A549 (cell line): ENCODE measurements around the gene ARSK. TPM values are rescaled to one million over a fixed set of nuclear protein-coding genes. Genes with fewer than 3 reads are reported as not detected.

Source experiments
- ATAC-seq, 2 experiments: fragments of 200-7000 bp in 1 of 2; fragments of >200 bp in 1 of 2; cut with Nextera tagmentation in 1 of 2; cut with Tn5 transposase in 1 of 2; 3 replicates each; pipeline versions ENCODE4 v1.8.0 to v1.9.1; 2018 to 2020; ENCODE audit warnings: mild to moderate bottlenecking in 1 of 2, moderate library complexity in 1 of 2
- CTCF ChIA-PET: fragments of 300-600 bp; sonication (Branson Sonifier 250); formaldehyde crosslinking; extraction: SDS; loops from one replicate; lab custom pipeline; 2021; ENCODE audit warnings: antibody characterized with exemption, inconsistent platforms; lab: Yijun Ruan, JAX
- POLR2A ChIA-PET: fragments of 350-600 bp; formaldehyde crosslinking; extraction: SDS; loops from one replicate; lab custom pipeline; 2021; ENCODE audit warnings: antibody characterized with exemption, inconsistent platforms; lab: Yijun Ruan, JAX
- DNase-seq, 2 experiments: peaks; one replicate each; pipeline versions ENCODE4 v3.0.0 to v3.0.0-alpha.2; 2011 to 2016; ENCODE audit warnings: low read depth in 1 of 2, low spot score in 1 of 2
- FAIRE-seq: peaks from 2 replicates; lab custom pipeline; 2011; peaks lifted over from hg19 to GRCh38; lab: Jason Lieb, UNC
- H3K27ac ChIP-seq, 2 experiments: fragments of >200 bp; sonication (Bioruptor Twin); formaldehyde crosslinking; 3 replicates each; pipeline ENCODE4 v1.5.1; 2016 to 2017
- H3K4me1 ChIP-seq: fragments of >200 bp; sonication (Bioruptor Twin); formaldehyde crosslinking; 3 replicates; pipeline ENCODE4 v1.6.1; 2016
- H3K4me2 ChIP-seq: fragments of >200 bp; sonication (Bioruptor Twin); formaldehyde crosslinking; 3 replicates; pipeline ENCODE4 v1.6.1; 2016
- H3K4me3 ChIP-seq: fragments of >200 bp; sonication (Bioruptor Twin); formaldehyde crosslinking; 3 replicates; pipeline ENCODE4 v1.5.1; 2016
- H3K9me3 ChIP-seq: fragments of >200 bp; sonication (Bioruptor Twin); formaldehyde crosslinking; 3 replicates; pipeline ENCODE4 v1.6.1; 2016
- ESRRA ChIP-seq: fragments of 150-350 bp; IDR thresholded peaks from 2 replicates; pipeline ENCODE4 v1.6.1; 2014; ENCODE audit warnings: mild to moderate bottlenecking, low read length, borderline replicate concordance
- FOSL2 ChIP-seq, 2 experiments: fragments of 450-650 bp in 1 of 2; fragments of >200 bp in 1 of 2; sonication (Bioruptor Twin) in 1 of 2; formaldehyde crosslinking; IDR thresholded peaks; 2 replicates each; pipeline versions ENCODE4 v1.5.0 to v1.6.1; 2016 to 2020; ENCODE audit warnings: mild to moderate bottlenecking in 1 of 2, moderate library complexity in 1 of 2
- POLR2AphosphoS2 ChIP-seq: conservative IDR thresholded peaks from 2 replicates; pipeline ENCODE4 v1.6.1; 2012; ENCODE audit warnings: low read length, improper control_type of control experiment, inconsistent platforms
- RAD21 ChIP-seq, 2 experiments: fragments of >200 bp in 1 of 2; sonication (Bioruptor Twin) in 1 of 2; formaldehyde crosslinking in 1 of 2; IDR thresholded peaks in 1 of 2; conservative IDR thresholded peaks in 1 of 2; 2 replicates in 1 of 2; 3 replicates in 1 of 2; pipeline ENCODE4 v1.6.1; 2012 to 2018; ENCODE audit warnings: inconsistent platforms in 1 of 2
- RARB ChIP-seq: fragments of 250-450 bp; sonication (Bioruptor Pico); IDR thresholded peaks from 2 replicates; pipeline ENCODE4 v1.8.0; 2021; ENCODE audit warnings: mild to moderate bottlenecking, moderate library complexity
- RFX5 ChIP-seq: fragments of 450-650 bp; IDR thresholded peaks from 2 replicates; pipeline ENCODE4 v1.7.1; 2014; ENCODE audit warnings: antibody characterized with exemption, mild to moderate bottlenecking, moderate library complexity
- WGBS: methylation state at CpG from one replicate; pipeline ENCODE4 v1.1.6; 2017; ENCODE audit errors: missing lambda C conversion rate; 5-methylcytosine and 5-hydroxymethylcytosine counted together
- polyA plus RNA-seq, 4 experiments: library from polyadenylated mRNA; depleted of rRNA in 3 of 4; stranded (reverse); fragments of >200 nt; fragmentation: RNase III in 1 of 4; extraction: RNeasy Plus Mini Kit Qiagen cat#74134 plus additional on column Dnase treatment in 1 of 4; gene quantifications; 2 replicates in 3 of 4; 3 replicates in 1 of 4; pipeline ENCODE4 v1.2.3, GENCODE V29; 2011 to 2017
- TF ChIP-seq, protein P1 (sequence below): fragments of >200 bp; sonication (Bioruptor Twin); formaldehyde crosslinking; IDR thresholded peaks from 3 replicates; pipeline ENCODE4 v1.5.1; 2016
- TF ChIP-seq, protein P2 (sequence below): IDR thresholded peaks from 2 replicates; pipeline ENCODE4 v1.6.1; 2012; ENCODE audit warnings: low read depth, borderline replicate concordance
- TF ChIP-seq, protein P3 (sequence below): IDR thresholded peaks from 2 replicates; pipeline ENCODE4 v1.6.1; 2012

The ARSK gene
- polyA plus RNA-seq, 2 of the 4 experiments (the other 2 are of a cell fraction) = 7.0 to 14.0 TPM

DNA sequence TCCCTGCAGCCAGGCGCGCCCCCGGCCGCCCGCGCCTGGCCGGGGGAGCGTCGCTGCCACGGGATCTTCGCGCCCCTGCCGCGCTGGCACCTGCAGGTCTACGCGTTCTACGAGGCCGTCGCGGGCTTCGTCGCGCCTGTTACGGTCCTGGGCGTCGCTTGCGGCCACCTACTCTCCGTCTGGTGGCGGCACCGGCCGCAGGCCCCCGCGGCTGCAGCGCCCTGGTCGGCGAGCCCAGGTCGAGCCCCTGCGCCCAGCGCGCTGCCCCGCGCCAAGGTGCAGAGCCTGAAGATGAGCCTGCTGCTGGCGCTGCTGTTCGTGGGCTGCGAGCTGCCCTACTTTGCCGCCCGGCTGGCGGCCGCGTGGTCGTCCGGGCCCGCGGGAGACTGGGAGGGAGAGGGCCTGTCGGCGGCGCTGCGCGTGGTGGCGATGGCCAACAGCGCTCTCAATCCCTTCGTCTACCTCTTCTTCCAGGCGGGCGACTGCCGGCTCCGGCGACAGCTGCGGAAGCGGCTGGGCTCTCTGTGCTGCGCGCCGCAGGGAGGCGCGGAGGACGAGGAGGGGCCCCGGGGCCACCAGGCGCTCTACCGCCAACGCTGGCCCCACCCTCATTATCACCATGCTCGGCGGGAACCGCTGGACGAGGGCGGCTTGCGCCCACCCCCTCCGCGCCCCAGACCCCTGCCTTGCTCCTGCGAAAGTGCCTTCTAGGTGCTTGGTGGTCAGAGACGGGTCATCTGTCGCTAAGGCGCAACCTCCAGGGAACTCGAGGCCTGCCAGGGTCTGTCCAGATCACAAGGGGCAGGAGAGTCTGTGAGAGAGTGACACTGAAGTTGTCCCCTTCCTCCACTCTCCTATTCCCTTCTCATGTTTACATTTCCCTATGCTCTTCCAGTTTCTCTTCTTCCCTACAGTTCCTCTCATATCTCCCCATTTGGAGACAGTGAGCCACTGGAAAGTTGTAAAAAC lies 66.3 kb downstream of the ARSK start:
- DNase-seq = peak; percentile 7 to 16
- peak overlapping the region; percentile 97 for H3K4me2 ChIP-seq
- H3K9me3 ChIP-seq = no peaks in the 10 kb centered on the region
- ChIA-PET CTCF (no interaction called here), POLR2A (no interaction called here)
- 0 out of 3 replicates have a peak, but pooled peaks cover 4% of the 10 kb centered on the region for H3K4me1 ChIP-seq
- peak; percentile 32 to 41 for ATAC-seq
- WGBS = 34% methylated on average over 44 of the region's 92 CpGs
- H3K27ac ChIP-seq = peak overlapping the region; percentile 69 to 87
- TF ChIP-seq, protein P1, sequence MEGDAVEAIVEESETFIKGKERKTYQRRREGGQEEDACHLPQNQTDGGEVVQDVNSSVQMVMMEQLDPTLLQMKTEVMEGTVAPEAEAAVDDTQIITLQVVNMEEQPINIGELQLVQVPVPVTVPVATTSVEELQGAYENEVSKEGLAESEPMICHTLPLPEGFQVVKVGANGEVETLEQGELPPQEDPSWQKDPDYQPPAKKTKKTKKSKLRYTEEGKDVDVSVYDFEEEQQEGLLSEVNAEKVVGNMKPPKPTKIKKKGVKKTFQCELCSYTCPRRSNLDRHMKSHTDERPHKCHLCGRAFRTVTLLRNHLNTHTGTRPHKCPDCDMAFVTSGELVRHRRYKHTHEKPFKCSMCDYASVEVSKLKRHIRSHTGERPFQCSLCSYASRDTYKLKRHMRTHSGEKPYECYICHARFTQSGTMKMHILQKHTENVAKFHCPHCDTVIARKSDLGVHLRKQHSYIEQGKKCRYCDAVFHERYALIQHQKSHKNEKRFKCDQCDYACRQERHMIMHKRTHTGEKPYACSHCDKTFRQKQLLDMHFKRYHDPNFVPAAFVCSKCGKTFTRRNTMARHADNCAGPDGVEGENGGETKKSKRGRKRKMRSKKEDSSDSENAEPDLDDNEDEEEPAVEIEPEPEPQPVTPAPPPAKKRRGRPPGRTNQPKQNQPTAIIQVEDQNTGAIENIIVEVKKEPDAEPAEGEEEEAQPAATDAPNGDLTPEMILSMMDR = no peak
- TF ChIP-seq, protein P2, sequence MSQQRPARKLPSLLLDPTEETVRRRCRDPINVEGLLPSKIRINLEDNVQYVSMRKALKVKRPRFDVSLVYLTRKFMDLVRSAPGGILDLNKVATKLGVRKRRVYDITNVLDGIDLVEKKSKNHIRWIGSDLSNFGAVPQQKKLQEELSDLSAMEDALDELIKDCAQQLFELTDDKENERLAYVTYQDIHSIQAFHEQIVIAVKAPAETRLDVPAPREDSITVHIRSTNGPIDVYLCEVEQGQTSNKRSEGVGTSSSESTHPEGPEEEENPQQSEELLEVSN = peak; percentile 46
- TF ChIP-seq RFX5 = peak; percentile 72; the same call in 1 of the 2 replicates
- TF ChIP-seq, protein P3, sequence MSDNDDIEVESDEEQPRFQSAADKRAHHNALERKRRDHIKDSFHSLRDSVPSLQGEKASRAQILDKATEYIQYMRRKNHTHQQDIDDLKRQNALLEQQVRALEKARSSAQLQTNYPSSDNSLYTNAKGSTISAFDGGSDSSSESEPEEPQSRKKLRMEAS = peak; percentile 26; the same call in 1 of the 2 replicates
- H3K4me3 ChIP-seq = peak overlapping the region; percentile 56
- FAIRE-seq = no peak

DNA sequence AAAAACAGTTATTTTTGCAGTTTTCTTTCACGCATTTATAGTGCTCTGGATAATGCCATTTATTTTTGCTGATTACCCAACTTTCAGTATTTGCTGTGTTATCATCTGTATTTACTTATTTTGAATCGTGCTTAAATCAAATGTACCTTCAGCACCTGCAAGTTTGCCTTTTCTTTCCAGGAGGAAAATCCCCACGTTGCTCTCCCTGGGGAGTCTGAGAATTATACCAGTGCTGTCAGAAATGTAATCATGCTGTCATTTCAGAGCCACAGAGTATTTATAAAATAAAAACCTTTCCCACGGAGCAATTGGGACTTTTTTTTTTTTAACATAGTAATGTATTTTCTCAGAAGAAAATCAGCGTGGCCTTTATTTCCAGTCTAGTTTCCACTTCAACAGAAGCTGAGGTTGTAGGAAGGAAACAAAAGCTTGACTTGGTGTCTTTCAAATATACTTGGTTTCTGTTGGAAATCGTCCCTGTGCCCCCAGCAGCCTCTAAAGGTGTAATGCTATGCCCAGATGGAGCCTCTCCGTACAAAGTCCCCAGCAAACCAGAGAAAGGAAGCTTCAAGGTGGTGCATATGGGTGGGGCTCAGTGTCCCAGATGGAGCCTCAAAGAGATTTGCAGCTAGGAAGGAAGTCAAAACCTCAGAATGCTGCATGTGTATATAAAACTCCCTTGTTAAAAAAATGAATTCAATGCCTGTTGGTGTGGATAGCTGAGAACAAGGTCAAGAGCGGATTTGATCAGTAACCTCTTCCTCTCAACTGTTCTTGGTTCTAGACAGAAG lies 67.1 kb downstream of the ARSK start:
- no peak overlapping the region for H3K27ac ChIP-seq
- 0 out of 3 replicates have a peak, but pooled peaks cover 4% of the 10 kb centered on the region for H3K4me1 ChIP-seq
- H3K4me3 ChIP-seq = no peak overlapping the region
- no peaks in the 10 kb centered on the region for H3K9me3 ChIP-seq
- 68% methylated on average over 8 of the region's 8 CpGs for WGBS
- CTCF ChIA-PET = interaction anchor here (1.7 to 1.8 kb wide), 2 partner anchors 21 to 23 kb away, joined by 4 to 5 read pairs; no protein-coding TSS in a partner anchor
- H3K4me2 ChIP-seq = no peak overlapping the region
- TF ChIP-seq, protein P1 = no peak
- no peak for TF ChIP-seq RARB (CRISPR knock-in tag)
- no peak for TF ChIP-seq FOSL2 (IDR thresholded peaks at IDR 0.05)
- TF ChIP-seq FOSL2 (CRISPR knock-in tag; IDR thresholded peaks at IDR 0.05) = no peak
- TF ChIP-seq ESRRA = no peak
- TF ChIP-seq, all 56 proteins: peak for 0
- DNase-seq (no peak), FAIRE-seq (no peak), ATAC-seq (no peak)
- POLR2A ChIA-PET = no interaction called here

DNA sequence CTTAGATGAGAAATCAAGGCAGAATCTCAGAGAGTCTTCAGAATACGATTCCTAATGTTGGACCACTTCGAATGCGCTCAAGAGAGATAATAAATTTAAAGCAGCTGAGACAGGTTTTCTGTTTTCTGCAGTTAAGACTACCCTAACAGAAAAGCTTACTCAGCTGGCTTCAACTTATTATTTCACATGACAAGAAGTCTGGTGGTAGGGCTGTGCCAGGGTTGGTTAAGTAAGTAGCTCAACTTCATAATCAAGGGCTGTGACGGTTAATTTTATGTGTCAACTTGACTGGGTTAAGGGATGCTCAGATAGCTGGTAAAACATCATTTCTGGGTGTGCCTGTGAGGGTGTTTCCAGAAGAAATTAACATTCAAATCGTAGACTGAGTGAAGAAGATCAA lies 68.8 kb downstream of the ARSK start:
- Histone ChIP-seq H3K4me1 (0 out of 3 replicates have a peak, but pooled peaks cover 4% of the 10 kb centered on the region), H3K27ac (no peak overlapping the region), H3K4me2 (no peak overlapping the region), H3K4me3 (no peak overlapping the region), H3K9me3 (no peaks in the 10 kb centered on the region)
- 80% methylated on average over 5 of the region's 5 CpGs for WGBS
- no peak for ATAC-seq
- POLR2A ChIA-PET = no interaction called here
- DNase-seq = no peak
- TF ChIP-seq POLR2AphosphoS2 (no peak), RAD21 (conservative IDR thresholded peaks at IDR 0.05 in 1 of 2, IDR thresholded peaks at IDR 0.05 in 1 of 2) (no peak)
- no peak for FAIRE-seq
- CTCF ChIA-PET = interaction anchor here (0.7 to 1.8 kb wide), 5 partner anchors 20 to 69 kb away, joined by 3 to 5 read pairs (median 4); partner anchors contain the start of genes ARSK, RFESD and SKIC3
